Natural killer cell (primary cell): ENCODE data around the gene IFITM5. TPM values are rescaled to one million over a fixed set of nuclear protein-coding genes. Genes with fewer than 3 reads are reported as not detected.
"Not testable (repeated sequence)": the region's sequence is repeated elsewhere in the genome, so short reads cannot be mapped to it uniquely, and the experiment has no call there.

Experiments used
- ATAC-seq, 3 donors: fragments of 150-1000 bp in 2 of 3; fragments of 200-7000 bp in 1 of 3; cut with Tn5 transposase; 1 replicate in 1 of 3; 2 replicates in 2 of 3; pipeline ENCODE4 v1.10.0; 2021; ENCODE audit warnings: mild to moderate bottlenecking in 2 of 3, moderate library complexity in 2 of 3
- DNase-seq, 2 donors: peaks; one replicate each; pipeline versions ENCODE4 v3.0.0 to v3.0.0-alpha.2; 2013 to 2021; ENCODE audit warnings: mixed read lengths in 1 of 2
- H3K27ac ChIP-seq: one replicate; pipeline ENCODE4 v1.5.1; 2013; ENCODE audit warnings: mild to moderate bottlenecking, low read length
- H3K27me3 ChIP-seq: one replicate; pipeline ENCODE4 v1.6.1; 2013; ENCODE audit warnings: low read length; ENCODE audit not compliant: control insufficient read depth, insufficient read depth
- H3K36me3 ChIP-seq: one replicate; pipeline ENCODE4 v1.6.1; 2013; ENCODE audit warnings: low read length; ENCODE audit not compliant: control insufficient read depth, insufficient read depth
- H3K4me1 ChIP-seq: one replicate; pipeline ENCODE4 v1.6.1; 2013; ENCODE audit warnings: low read length; ENCODE audit not compliant: control insufficient read depth, insufficient read depth
- H3K4me3 ChIP-seq: one replicate; pipeline ENCODE4 v1.5.1; 2013; ENCODE audit warnings: low read length
- H3K9me3 ChIP-seq: one replicate; pipeline ENCODE4 v1.6.1; 2013; ENCODE audit warnings: low read length; ENCODE audit not compliant: control insufficient read depth, insufficient read depth
- H3K27ac Mint-ChIP-seq, 2 donors: one replicate each; pipeline ENCODE4 v1.8.0; 2022; ENCODE audit warnings: mild to moderate bottlenecking in 2 of 2, mixed read lengths in 2 of 2, moderate library complexity in 1 of 2
- H3K27me3 Mint-ChIP-seq, 2 donors: one replicate each; pipeline ENCODE4 v1.8.0; 2022; ENCODE audit warnings: low read depth in 2 of 2, mixed read lengths in 2 of 2
- H3K36me3 Mint-ChIP-seq: one replicate; pipeline ENCODE4 v1.8.0; 2022; ENCODE audit warnings: mixed read lengths
- H3K4me1 Mint-ChIP-seq, 2 donors: one replicate each; pipeline ENCODE4 v1.8.0; 2022; ENCODE audit warnings: mixed read lengths in 2 of 2
- H3K4me3 Mint-ChIP-seq: one replicate; pipeline ENCODE4 v1.8.0; 2022; ENCODE audit warnings: mild to moderate bottlenecking, moderate library complexity, mixed read lengths
- H3K9me3 Mint-ChIP-seq, 2 donors: one replicate each; pipeline ENCODE4 v1.8.0; 2022; ENCODE audit warnings: mixed read lengths in 2 of 2
- WGBS: methylation state at CpG from one replicate; pipeline ENCODE4 v1.1.7; 2013; ENCODE audit warnings: missing lambda C conversion rate; ENCODE audit not compliant: insufficient coverage; 5-methylcytosine and 5-hydroxymethylcytosine counted together
- intact Hi-C: fragments of 100-400 bp; cut with micrococcal nuclease; formaldehyde crosslinking; loops from one replicate; pipeline ENCODE4 v1.14.2; 2022
- total RNA-seq, 4 donors: library from RNA; stranded (reverse); fragments of 120-200 nt in 1 of 4; gene quantifications; one replicate each; pipeline versions ENCODE4 v1.2.3 to v1.2.4, GENCODE V29; 2013 to 2022
- TF ChIP-seq, protein P1 (sequence below): fragments of 200-600 bp; IDR thresholded peaks from one replicate; pipeline ENCODE4 v1.8.0; 2022; ENCODE audit warnings: antibody characterized with exemption

IFITM5 gene
- total RNA-seq, 3 donors from 2014 or later (not counting 1 experiment from before 2014, with no cell fraction given), result not detected

DNA sequence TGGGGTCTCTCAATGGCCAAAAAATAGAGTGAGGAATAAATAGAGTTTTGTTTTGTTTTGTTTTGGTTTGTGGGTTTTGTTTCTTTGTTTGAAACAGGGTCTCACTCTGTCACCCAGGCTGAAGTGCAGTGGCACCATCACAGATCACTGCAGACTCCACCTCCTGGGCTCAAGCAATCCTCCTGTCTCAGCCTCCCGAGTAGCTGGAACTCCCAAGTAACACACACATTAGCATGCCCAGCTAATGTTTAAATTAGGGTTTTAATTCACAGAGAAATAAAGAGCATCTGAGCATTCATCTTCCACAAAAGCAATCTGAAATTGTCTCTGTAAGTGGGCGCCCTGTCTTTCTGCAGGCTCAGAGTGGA is 30.5 kb upstream of the IFITM5 start:
- intact Hi-C loops, result no loop called here
- Histone ChIP-seq H3K27ac (no peak overlapping the region), H3K4me3 (no peak overlapping the region), H3K36me3 (no peaks in the 10 kb centered on the region), H3K27me3 (no peaks in the 10 kb centered on the region), H3K4me1 (peaks cover 85% of the 10 kb centered on the region), H3K9me3 (peaks cover 4% of the 10 kb centered on the region)
- ATAC-seq (no peak), DNase-seq (no peak)
- no peaks in the 10 kb centered on the region for H3K9me3 Mint-ChIP-seq
- TF ChIP-seq, protein P1, sequence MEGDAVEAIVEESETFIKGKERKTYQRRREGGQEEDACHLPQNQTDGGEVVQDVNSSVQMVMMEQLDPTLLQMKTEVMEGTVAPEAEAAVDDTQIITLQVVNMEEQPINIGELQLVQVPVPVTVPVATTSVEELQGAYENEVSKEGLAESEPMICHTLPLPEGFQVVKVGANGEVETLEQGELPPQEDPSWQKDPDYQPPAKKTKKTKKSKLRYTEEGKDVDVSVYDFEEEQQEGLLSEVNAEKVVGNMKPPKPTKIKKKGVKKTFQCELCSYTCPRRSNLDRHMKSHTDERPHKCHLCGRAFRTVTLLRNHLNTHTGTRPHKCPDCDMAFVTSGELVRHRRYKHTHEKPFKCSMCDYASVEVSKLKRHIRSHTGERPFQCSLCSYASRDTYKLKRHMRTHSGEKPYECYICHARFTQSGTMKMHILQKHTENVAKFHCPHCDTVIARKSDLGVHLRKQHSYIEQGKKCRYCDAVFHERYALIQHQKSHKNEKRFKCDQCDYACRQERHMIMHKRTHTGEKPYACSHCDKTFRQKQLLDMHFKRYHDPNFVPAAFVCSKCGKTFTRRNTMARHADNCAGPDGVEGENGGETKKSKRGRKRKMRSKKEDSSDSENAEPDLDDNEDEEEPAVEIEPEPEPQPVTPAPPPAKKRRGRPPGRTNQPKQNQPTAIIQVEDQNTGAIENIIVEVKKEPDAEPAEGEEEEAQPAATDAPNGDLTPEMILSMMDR, result no peak
- H3K4me1 Mint-ChIP-seq, result peaks cover 73 to 78% of the 10 kb centered on the region in 2 donors
- no peaks in the 10 kb centered on the region for H3K36me3 Mint-ChIP-seq
- H3K27me3 Mint-ChIP-seq, result no peaks in the 10 kb centered on the region
- 94% methylated on average over 1 of the region's 2 CpGs for WGBS
- H3K27ac Mint-ChIP-seq, result peak overlapping the region; percentile 78 to 88
- peak overlapping the region; percentile 71 for H3K4me3 Mint-ChIP-seq

DNA sequence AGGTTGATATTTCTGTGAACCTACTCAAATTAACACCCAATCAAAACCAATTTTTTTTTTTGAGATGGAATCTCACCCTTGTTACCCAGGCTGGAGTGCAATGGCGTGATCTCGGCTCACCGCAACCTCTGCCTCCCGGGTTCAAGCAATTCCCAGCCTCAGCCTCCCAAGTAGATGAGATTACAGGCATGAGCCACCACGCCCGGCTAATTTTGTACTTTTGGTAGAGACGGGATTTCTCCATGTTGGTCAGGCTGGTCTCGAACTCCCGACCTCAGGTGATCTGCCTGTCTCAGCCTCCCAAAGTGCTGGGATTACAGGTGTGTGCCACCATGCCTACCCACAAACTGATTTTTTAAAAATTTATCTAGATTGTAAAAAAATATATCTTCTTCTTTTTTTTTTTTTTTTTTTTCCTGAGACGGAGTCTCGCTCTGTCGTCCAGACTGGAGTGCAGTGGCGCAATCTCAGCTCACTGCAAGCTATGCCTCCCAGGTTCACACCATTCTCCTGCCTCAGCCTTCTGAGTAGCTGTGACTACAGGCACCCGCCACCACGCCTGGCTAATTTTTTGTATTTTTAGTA is 29.3 kb upstream of the IFITM5 start:
- H3K36me3 ChIP-seq, H3K9me3 Mint-ChIP-seq, H3K27ac ChIP-seq, H3K4me3 ChIP-seq, H3K36me3 Mint-ChIP-seq, H3K27me3 Mint-ChIP-seq, H3K27me3 ChIP-seq, DNase-seq, ATAC-seq, intact Hi-C loops, H3K9me3 ChIP-seq: not testable (repeated sequence)
- peaks cover 72 to 80% of the 10 kb centered on the region in 2 donors for H3K4me1 Mint-ChIP-seq
- WGBS, result 93% methylated on average over 12 of the region's 15 CpGs
- H3K4me3 Mint-ChIP-seq, result peak overlapping the region; percentile 42
- H3K4me1 ChIP-seq, result peaks cover 78% of the 10 kb centered on the region
- peak overlapping the region; percentile 78 to 88 for H3K27ac Mint-ChIP-seq

DNA sequence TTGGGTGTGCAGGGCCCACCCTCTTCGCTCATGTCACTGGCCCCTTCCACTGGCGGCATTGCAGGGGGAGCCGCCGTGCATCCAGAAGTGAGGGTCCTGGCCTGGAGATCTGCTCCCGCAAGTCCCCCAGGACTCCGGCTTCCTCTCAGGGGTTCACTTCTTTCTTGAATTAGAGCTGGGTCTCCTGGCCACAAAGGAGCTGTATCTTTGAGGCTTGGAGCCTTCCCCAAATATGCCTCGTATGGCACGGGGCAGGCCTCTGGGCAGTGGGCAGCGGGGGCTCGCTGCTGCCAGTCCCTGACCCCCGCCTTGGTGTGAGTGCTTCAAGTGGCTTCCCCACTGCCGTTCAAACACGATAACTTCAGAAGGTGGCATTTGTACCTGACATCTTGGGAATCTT is 28.7 kb upstream of the IFITM5 start:
- no peak for DNase-seq
- Mint-ChIP-seq H3K27ac (peak overlapping the region in 1 of 2 donors; percentile 88), H3K9me3 (no peaks in the 10 kb centered on the region), H3K4me3 (no peak overlapping the region), H3K4me1 (peaks cover 67 to 79% of the 10 kb centered on the region in 2 donors), H3K36me3 (no peaks in the 10 kb centered on the region), H3K27me3 (no peaks in the 10 kb centered on the region)
- Histone ChIP-seq H3K9me3 (peaks cover 2% of the 10 kb centered on the region), H3K27me3 (no peaks in the 10 kb centered on the region), H3K36me3 (no peaks in the 10 kb centered on the region), H3K27ac (no peak overlapping the region), H3K4me3 (no peak overlapping the region), H3K4me1 (peaks cover 78% of the 10 kb centered on the region)
- intact Hi-C loops, result no loop called here
- 97% methylated on average over 13 of the region's 13 CpGs for WGBS
- TF ChIP-seq, protein P1, result no peak
- no peak for ATAC-seq

DNA sequence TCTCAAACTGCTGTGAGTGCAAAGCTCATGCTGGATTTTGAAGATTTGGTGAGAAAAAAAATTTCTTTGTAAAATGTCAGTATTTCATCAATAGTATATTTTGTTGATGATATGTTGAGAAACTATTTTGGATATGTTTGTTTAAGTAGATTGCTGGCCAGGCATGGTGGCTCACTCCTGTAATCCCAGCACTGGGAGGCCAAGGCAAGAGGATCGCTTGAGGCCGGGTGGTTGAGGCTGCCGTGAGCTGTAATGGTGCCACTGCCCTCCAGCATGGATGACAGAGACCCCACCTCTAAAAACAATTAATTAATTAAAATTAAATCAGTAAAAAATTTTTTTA is 28.2 kb upstream of the IFITM5 start:
- ATAC-seq, result no peak
- H3K27me3 ChIP-seq, result no peaks in the 10 kb centered on the region
- Mint-ChIP-seq H3K9me3 (no peaks in the 10 kb centered on the region), H3K27ac (peak overlapping the region; percentile 78 to 94), H3K4me1 (peaks cover 62 to 74% of the 10 kb centered on the region in 2 donors), H3K4me3 (peak overlapping the region; percentile 67), H3K27me3 (no peaks in the 10 kb centered on the region), H3K36me3 (no peaks in the 10 kb centered on the region)
- peak overlapping the region; percentile 89 for H3K27ac ChIP-seq
- peaks cover 78% of the 10 kb centered on the region for H3K4me1 ChIP-seq
- TF ChIP-seq, protein P1, result no peak
- H3K36me3 ChIP-seq, result no peaks in the 10 kb centered on the region
- no peaks in the 10 kb centered on the region for H3K9me3 ChIP-seq
- no peak for DNase-seq
- H3K4me3 ChIP-seq, result no peak overlapping the region
- intact Hi-C loops, result loop anchor here (2.0 kb wide), 1 partner anchor 15 kb away; no protein-coding TSS in a partner anchor
- 97% methylated on average over 3 of the region's 3 CpGs for WGBS
